GM19395 (cell line): ENCODE data around the gene ZNF827.
A peak's percentile ranks its signal among the peaks of the same experiment; 100 is the strongest.

ENCODE experiments used
- ATAC-seq: cut with Tn5 transposase; IDR thresholded peaks from one replicate; pipeline ENCODE4 v1.9.1; 2021; ENCODE audit warnings: mild to moderate bottlenecking, moderate library complexity; ENCODE audit not compliant: unreplicated experiment

ZNF827 gene, protein sequence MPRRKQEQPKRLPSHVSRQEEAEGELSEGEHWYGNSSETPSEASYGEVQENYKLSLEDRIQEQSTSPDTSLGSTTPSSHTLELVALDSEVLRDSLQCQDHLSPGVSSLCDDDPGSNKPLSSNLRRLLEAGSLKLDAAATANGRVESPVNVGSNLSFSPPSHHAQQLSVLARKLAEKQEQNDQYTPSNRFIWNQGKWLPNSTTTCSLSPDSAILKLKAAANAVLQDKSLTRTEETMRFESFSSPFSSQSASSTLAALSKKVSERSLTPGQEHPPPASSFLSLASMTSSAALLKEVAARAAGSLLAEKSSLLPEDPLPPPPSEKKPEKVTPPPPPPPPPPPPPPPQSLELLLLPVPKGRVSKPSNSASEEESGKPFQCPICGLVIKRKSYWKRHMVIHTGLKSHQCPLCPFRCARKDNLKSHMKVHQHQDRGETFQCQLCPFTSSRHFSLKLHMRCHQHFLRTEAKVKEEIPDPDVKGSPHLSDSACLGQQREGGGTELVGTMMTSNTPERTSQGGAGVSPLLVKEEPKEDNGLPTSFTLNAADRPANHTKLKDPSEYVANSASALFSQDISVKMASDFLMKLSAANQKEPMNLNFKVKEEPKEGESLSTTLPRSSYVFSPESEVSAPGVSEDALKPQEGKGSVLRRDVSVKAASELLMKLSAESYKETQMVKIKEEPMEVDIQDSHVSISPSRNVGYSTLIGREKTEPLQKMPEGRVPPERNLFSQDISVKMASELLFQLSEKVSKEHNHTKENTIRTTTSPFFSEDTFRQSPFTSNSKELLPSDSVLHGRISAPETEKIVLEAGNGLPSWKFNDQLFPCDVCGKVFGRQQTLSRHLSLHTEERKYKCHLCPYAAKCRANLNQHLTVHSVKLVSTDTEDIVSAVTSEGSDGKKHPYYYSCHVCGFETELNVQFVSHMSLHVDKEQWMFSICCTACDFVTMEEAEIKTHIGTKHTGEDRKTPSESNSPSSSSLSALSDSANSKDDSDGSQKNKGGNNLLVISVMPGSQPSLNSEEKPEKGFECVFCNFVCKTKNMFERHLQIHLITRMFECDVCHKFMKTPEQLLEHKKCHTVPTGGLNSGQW

DNA sequence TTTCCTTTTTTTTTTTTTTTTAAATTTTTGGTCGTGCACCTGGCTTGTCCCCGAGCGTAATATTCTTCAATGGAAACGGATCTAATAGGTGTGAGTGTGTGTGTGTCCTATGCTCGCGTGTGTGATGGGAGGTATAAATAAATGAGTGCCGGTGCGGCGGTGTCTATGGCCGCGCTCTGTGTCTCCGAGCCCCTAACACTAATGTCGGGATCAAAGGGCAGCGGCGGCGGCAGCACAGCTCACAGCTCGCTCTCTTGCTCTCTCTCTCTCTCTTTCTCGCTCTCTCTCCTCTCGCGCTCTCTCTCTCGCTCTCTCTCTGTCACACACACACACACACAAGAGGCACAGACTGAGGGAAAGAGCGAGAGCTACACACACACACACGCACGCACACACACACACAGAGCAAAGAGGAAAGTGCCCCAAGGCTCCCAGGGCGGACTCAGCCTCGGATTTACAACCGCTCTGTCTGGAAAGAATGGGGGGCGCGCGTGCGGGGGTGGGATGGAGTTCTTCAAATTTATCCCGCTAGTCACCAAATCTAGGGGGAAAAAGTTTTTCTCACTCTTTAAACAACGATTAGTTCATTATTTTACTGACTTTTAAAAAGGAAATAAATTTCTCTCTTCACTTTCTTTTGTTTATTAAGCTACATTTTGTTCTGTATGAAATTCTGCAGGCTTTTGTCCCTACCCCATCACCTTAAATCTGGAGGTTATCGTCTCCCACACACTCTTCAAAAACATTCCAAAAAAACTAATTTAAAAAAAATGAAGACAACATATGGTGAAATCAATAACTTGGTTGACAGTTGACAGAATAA, at the start of gene ZNF827:
ZNF827 (minus strand) TSS at position 206 of the 823 bp plus-strand sequence. CDS start 416 bp downstream, outside the sequence.
- ATAC-seq: peak; percentile 41

DNA sequence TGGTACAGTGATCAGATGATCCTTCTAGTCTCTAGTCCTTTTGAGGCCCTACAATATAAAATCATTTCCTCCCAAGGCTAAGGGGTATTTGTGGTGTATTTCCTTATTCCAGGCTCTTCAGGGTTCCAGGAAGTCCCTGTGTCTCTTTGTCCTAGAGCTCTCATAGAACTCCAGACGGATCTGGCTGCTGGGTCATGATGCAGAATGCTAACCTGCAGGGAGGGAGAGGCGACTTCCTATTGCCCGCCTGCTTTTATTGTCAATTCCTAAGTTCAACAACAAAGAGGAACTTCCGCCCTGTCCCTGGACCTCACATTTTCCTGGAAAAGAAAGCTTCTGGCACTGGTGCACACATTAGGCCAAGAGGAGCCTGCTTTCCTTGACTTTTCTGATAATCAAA, 45.9 kb upstream of the ZNF827 start:
- no peak for ATAC-seq

DNA sequence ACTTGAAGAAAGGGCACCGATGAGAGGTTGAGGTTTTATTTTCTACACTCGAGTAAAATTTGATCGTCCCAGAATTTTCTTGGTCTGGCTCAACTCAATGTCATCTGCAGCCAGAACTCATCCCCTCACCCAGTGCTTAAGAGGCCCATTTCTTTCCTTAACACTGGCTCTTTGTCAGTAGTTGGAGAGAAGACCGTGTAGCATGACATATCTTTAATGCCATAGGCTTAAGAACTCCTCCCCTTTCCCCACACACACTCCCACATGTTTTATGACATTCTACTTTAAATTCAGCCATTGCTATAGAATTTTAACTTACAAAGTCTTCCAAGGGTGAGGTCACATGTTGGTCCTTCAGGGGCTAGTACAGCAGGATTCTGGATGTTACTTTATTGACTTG, 44.2 kb upstream of the ZNF827 start:
- ATAC-seq: no peak

DNA sequence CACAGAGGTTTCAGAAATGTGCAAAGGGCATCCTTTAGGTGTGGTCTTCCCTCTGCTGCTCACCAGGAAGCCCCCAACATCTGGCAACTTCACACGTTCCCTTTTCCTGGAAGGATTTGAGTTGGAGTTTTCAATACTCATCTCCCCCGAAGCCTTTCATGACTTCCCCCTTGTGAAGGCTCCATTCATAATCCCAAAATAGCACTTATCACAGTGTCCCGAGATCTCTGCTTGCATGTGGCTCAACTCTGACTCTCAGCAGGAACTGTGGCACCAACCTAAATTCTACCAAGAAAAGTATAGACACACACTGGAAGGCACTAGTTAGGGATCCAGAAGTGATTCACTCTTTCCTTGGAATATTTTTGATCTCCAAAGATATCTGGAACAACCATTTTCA, 40.5 kb upstream of the ZNF827 start:
- ATAC-seq: no peak

DNA sequence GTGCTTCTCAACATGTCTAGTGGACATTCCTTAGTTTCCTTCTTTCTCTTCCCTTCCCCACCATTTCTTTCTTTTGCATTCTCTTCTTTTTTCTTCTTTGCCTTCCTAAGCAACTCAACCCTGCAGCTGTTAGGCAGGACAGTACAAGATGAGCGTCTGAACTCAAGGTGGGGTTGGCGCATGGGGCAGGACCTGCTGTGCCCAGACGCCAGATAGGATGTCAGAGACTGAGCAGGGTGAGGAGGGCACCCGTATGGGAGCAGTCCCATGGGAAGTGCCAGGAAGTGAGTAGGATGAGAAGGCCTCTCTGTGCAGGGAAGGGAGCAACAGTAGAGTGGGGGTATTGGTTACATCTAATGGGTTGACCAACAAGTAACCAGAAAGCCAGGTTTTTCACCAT, 38.1 kb upstream of the ZNF827 start:
- ATAC-seq: no peak

DNA sequence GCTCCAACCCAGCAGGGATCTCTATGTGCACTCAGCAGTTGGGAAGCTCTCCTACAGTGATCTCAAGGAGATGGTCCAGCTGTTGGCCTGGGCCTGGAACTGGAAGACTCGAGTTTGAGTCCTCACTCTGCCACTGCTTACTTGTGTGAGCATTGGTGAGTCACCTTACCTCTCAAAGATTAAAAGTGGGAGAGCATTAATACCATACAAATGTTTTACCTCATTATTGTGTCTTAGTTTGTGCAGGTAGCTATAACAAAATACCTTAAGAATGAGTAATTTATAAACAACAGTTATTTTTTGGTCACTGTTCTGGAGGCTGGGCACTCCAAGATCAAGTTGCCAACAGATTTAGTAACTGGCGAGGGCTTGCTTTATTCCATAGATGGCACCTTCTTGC, 21.4 kb upstream of the ZNF827 start:
- ATAC-seq: no peak

DNA sequence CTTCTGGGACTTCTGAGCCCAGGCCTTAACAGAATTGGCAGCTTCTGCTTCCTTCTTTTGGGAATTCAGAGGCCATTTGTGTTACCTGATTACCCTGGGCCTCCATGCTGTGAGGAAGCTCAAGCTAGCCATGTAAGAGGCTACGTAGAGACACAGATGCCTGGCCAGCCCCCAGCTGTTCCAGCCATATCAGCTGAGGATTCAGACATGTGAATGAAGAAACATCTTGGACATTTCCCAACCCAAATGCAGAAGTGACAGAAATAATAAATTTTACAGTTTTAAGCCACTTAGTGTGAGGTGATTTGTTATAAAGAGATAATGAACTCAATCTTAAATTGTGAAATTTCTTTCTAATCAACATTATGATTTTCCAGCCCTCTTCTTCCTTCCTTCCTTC, 18.7 kb upstream of the ZNF827 start:
- no peak for ATAC-seq

DNA sequence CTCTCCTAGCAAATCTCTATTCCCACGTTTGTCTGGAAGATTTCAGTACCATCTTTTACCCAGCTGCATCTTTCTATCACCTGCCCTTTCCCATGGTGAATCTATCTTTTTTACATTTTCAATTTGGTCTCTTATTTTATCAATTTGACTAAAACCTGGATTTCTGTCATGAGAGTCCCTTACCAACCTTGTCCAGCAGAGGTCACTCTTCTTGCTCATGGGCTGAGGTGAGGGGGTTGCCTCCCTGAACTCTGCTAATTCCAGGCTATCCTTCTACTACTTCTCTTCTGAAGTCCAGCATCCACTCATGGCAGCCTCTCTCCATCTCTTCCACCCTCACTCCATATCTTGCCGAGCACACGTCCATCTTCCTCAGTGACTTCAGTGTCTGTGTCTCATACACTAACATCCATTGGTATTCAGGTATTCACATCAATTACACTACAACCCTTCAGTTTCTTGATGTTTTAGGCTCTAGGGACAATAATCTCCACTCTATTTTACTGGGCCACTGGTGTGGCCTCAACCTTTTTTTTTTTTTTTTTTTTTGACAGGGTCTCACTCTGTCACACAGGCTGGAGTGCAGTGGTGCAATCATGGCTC, 17.8 kb upstream of the ZNF827 start:
- ATAC-seq: peak; percentile 73

DNA sequence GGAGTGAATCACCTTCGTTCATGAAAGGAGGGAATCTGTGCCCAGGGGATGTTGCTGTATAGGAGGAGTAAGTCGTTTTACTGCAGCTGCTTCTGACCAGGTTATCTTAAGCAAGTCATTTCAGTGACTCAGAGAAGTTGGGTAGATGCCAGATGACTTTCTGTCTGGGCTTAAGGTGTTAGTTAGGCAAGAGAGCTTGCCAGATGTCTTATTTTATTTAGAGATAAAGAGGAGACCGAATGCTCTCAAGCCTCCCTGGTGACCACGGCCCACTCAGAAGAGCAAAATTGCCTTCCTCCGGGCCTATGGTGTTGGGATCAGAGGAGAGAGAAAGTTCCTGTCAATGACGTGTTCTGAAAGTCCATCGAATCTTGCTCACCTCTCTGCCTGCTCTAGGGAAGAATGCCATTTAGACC, 16.3 kb upstream of the ZNF827 start:
- ATAC-seq: no peak

DNA sequence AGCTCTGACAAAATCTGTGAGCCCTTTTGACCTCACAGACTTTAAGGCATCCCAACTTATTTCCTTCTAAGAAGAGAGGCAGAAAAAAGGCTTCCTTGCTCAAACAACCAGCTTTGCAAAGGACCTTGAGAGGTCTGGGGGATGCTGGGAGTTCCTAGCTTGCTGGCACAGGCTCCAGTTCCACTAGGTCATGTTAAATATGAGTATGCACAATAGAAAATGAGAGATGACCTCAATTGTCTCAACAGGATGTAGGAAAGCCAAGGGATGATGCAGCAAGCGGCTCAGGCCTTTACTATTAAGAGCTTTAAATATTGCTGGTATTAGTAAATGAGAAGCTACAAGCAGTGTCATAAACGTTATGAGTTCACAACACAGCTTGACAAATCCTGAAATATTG, 13.3 kb upstream of the ZNF827 start:
- no peak for ATAC-seq

DNA sequence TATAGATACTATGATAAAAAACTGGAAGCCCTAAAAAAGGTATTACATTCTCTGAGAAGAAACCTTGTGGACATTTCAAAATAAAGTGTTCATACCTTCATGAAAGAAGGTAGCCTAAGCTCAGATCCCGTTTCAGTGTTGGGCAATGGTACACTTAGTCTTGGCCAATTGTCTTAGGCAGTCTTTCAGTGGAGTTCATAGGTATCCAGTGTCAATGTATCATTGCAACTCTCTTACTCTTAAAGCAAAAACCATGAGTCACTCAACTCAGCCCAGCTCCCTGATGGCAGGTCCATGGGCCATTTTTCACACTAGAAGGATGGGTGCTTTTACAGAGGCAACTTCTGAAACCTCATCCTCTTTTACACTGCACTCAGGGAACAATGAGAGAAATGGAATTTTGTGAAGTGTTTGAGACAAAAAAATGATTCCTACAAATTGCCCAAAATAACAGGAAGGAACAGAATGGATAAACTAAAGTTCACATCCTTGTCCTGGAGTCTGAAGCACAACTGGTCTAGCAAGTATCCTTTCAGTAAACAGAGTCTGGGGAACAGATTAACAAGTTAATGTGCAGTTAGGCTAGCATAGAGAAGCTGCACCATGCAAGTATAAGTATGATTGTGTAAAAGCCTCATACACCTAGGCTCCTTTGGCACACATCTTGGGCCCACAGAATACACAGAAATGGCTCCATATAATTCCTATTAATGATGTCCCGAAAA, 7.0 kb upstream of the ZNF827 start:
- ATAC-seq: no peak

DNA sequence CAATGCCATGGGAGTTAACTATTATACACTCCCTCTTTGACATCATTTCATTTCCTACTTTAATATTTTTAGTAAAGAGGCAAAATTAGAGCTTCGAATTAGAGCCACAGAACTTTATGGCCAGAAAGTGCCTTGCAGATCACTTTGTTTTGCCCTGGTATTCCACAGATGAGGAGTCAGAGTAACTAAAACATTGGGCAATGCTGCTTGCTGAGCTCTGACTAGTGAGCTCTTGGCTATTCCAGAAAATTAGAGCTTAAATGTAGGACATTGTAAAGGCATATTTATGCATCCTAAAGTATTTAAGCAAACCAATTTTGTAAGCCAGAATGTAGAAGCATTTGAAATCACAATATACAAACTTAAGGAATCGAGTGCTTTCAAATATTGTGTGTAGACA, 6.3 kb upstream of the ZNF827 start:
- no peak for ATAC-seq

DNA sequence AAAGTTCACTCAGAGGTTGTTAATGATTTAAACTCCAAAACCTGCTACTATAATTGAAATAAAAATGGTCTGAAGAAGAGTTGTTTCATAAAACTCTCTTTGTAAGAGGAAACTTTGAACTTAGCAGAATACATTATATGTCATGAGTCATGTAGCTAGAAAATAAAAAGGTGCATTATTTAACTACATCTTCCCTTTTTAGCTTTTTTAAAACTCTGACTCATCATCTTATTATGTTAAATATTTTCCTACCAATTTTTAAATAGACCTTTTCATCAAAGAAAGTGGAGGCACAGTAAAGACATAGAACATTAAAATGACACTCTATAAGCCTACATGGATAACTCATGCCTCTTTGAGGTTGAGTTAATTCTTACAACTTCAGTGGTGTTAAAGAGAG, 1.2 kb upstream of the ZNF827 start:
- ATAC-seq: no peak

DNA sequence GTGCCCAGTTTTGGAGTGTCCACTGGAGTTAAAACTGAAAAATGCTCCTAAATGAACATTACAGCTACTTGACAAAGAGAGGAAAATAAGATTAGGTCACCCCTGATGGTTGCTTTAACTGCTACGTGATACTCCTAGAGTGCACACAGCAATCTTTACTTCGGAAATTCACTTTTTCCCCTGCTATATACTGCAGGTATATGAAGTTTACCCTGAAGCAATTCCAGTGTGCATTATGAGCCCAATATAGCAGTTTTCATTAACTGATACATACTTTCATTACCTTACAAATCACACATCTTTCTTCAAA, 773 bp upstream of the ZNF827 start:
- ATAC-seq: no peak

DNA sequence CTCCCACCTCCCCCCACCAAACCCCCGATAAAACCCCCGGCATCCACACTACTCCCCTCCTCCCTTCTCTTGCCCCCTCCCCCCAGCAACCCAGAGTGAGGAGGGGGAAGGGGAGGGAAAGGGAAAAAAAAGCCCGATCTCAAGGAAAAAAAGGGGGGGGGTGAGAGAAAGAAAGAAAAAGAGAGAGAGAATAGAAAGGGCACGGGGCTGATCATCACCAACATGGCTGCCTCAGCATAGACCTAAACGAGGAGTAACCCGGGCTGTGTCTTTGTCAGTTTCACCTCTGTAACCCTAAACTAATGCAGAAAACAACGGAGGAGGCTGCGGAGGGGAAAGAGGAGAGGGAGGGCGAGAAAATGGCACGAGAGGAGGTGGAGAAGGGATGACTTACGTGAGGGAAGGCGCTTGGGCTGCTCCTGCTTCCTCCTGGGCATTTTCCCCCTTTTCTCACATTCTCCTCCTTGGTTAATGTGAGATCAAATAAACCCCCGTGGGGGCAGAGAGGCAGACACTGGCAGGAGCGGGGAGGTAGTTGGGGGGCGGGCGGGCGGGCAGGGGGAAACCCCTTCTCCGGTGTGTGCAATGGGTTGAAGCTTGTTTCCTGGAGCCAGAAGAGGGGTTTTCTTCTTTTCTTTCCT, 532 bp downstream of the ZNF827 start:
- no peak for ATAC-seq

DNA sequence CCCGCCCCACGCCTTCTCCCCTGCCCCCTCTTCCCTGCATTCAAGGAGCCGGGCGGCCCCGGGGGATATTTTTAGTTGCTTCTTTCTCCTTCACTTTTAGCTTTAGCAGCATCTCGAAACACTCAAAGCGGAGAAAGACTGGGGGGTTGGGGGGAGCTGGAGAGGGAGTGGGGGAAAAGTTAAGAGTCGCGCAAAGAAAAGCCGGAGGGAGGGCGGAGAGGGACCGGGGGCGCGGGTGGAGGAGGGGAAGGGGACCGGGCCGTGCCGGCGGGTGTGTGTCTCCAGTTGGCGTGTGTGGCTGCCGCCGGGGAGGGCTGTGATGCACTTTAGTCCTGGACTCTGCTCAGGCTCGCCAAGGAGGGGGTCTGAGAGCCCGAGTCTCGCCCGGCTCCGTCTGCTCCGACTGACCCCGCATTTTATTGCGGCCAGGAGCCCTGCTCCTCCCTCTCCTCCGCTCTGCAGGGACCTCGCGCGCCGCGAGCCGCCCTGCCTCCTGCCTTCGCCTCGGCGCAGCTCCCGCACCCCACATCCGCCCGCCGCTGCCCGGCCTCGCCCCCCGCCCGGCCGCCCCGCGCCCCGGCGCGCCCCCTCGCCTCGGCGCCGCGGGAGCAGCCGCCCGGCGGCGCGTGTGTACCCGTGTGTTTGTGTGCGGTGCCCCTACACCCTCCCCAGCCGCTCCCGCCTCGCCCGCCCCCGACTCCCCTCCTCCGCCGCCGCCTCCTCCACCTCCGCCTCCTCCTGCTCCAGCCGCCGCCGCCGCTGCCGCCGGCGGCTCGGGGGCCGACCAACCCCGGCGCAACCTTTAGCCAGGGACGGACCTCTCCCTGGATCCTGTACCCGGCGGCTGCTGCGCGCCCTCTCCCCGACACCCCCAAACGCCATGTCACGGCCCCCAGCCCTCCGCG, 1.4 kb downstream of the ZNF827 start:
- peak; percentile 20 for ATAC-seq

DNA sequence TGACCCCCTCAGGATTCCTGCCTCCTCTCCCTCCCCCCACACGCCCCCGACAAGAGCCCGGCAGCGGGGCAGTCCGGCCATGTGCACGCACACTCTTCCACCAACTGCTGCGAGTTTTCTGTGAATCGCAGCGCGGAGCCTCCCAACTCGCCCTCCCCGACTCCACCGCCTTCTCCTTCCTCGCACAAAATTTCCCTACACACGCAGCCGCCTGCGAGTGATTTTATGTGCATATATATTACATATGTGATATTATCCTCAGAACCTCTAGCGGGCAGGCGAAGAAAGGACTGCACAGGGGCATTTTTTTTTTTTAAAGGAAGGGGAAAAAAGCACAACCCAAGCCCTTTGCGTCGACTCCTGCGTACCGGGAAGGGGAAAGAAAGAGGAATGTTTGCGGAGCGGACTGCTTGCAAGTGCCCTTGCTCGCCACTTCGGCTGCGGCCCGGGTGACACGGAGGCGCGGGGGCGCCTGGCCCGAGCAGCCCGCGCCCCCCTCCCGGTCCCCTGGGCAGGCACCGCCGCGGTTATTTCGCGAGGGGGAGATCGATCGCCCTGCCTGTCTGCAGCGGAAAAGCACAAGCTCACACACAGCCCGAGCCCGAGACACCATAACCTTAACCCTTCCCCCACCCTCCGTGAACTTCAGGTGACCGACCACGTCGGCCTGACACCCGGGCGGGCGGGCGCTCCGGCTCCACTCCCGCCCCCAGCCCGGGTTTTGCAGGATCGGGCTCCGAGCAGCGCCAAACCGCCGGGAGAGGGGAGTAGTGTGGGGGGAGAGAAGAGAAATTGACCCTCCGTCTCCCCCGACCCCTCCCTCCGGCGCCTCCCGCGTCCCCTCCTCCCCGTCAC, 2.3 kb downstream of the ZNF827 start:
- ATAC-seq: peak; percentile 52
